Spinal cord (tissue), 10 donors: ENCODE measurements around the gene ACR. TPM values are rescaled to one million over a fixed set of nuclear protein-coding genes. Genes with fewer than 3 reads are reported as not detected.

Source experiments
- DNase-seq, 6 donors: peaks; one replicate each; pipeline versions ENCODE4 v3.0.0 to v3.0.0-alpha.2; 2013 to 2015; ENCODE audit warnings: low spot score in 6 of 6, low read depth in 4 of 6
- H3K27ac ChIP-seq: one replicate; pipeline ENCODE4 v1.5.1; 2013; ENCODE audit warnings: low read depth, low read length, control low read depth
- H3K27me3 ChIP-seq: one replicate; pipeline ENCODE4 v1.6.1; 2013; ENCODE audit warnings: low read length; ENCODE audit not compliant: control insufficient read depth, insufficient read depth
- H3K36me3 ChIP-seq: one replicate; pipeline ENCODE4 v1.6.1; 2013; ENCODE audit warnings: low read length; ENCODE audit not compliant: control insufficient read depth, insufficient read depth
- H3K4me1 ChIP-seq: one replicate; pipeline ENCODE4 v1.6.1; 2013; ENCODE audit warnings: low read length; ENCODE audit not compliant: control insufficient read depth, insufficient read depth
- H3K4me3 ChIP-seq: one replicate; pipeline ENCODE4 v1.5.1; 2013; ENCODE audit warnings: low read depth, low read length, control low read depth
- H3K9me3 ChIP-seq: one replicate; pipeline ENCODE4 v1.6.1; 2013; ENCODE audit warnings: low read length; ENCODE audit not compliant: control insufficient read depth, insufficient read depth
- WGBS: methylation state at CpG from one replicate; pipeline ENCODE4 v1.1.5; 2013; ENCODE audit warnings: missing lambda C conversion rate; ENCODE audit not compliant: insufficient coverage; 5-methylcytosine and 5-hydroxymethylcytosine counted together
- polyA plus RNA-seq, 2 donors: library from polyadenylated mRNA; unstranded; fragments of 120-200 nt; gene quantifications; one replicate each; pipeline ENCODE4 v1.2.1, GENCODE V29; 2013; ENCODE audit not compliant: insufficient read length in 2 of 2
- total RNA-seq, 2 donors: library from RNA; depleted of rRNA in 1 of 2; stranded (reverse); fragments of 120-200 nt in 1 of 2; fragments of >200 nt in 1 of 2; gene quantifications; one replicate each; pipeline versions ENCODE4 v1.2.3 to v1.2.4, GENCODE V29; 2013 to 2014
- donor health status: healthy.

The ACR gene
- total and polyA plus RNA-seq, 4 donors = 0.17 to 0.98 (median 0.70) TPM; not detected in 1

- no peaks in the 10 kb centered on the region for H3K9me3 ChIP-seq
- H3K4me3 ChIP-seq = no peak overlapping the region
- WGBS = 48% methylated on average over 50 of the region's 54 CpGs
- peaks cover 2% of the 10 kb centered on the region for H3K27me3 ChIP-seq
- H3K27ac ChIP-seq = no peak overlapping the region
- H3K36me3 ChIP-seq = peaks cover 62% of the 10 kb centered on the region
- H3K4me1 ChIP-seq = peaks cover 44% of the 10 kb centered on the region
- DNase-seq = no peak
Observed at GRCh38 chr22:50730013-50730891, 7.8 kb upstream of the ACR start.

- Histone ChIP-seq H3K4me1 (peaks cover 44% of the 10 kb centered on the region), H3K36me3 (peaks cover 53% of the 10 kb centered on the region), H3K4me3 (no peak overlapping the region), H3K27ac (no peak overlapping the region), H3K27me3 (peaks cover 2% of the 10 kb centered on the region), H3K9me3 (no peaks in the 10 kb centered on the region)
- DNase-seq = no peak
- WGBS = 40% methylated on average over 56 of the region's 76 CpGs
Observed at GRCh38 chr22:50730941-50731661, 6.9 kb upstream of the ACR start.

- 41% methylated on average over 24 of the region's 32 CpGs for WGBS
- no peak overlapping the region for H3K27ac ChIP-seq
- DNase-seq = peak in 1 of 6 donors; percentile 15
Observed at GRCh38 chr22:50731811-50732624, 6.0 kb upstream of the ACR start.

GRCh38 chr22:50732681-50733080 lies 5.3 kb upstream of the ACR start:
- DNase-seq = no peak
- WGBS = 89% methylated on average over 8 of the region's 12 CpGs
- Histone ChIP-seq H3K36me3 (peaks cover 39% of the 10 kb centered on the region), H3K4me1 (peaks cover 44% of the 10 kb centered on the region), H3K27me3 (peaks cover 2% of the 10 kb centered on the region), H3K9me3 (no peaks in the 10 kb centered on the region), H3K4me3 (no peak overlapping the region), H3K27ac (no peak overlapping the region)

More at GRCh38 chr22:50731811-50732624, 6.0 kb upstream of the ACR start:
- Histone ChIP-seq H3K9me3 (no peaks in the 10 kb centered on the region), H3K4me1 (peaks cover 44% of the 10 kb centered on the region), H3K4me3 (no peak overlapping the region), H3K36me3 (peaks cover 44% of the 10 kb centered on the region), H3K27me3 (peaks cover 2% of the 10 kb centered on the region)

GRCh38 chr22:50733521-50734342 lies 4.3 kb upstream of the ACR start:
- H3K4me3 ChIP-seq = no peak overlapping the region
- peak in 4 of 6 donors; percentile 7 to 75 (median 34) for DNase-seq
- 27% methylated on average over 18 of the region's 22 CpGs for whole genome bisulfite sequencing
- H3K4me1 ChIP-seq = peaks cover 36% of the 10 kb centered on the region
- peaks cover 2% of the 10 kb centered on the region for H3K27me3 ChIP-seq
- H3K9me3 ChIP-seq = no peaks in the 10 kb centered on the region
- peaks cover 28% of the 10 kb centered on the region for H3K36me3 ChIP-seq
- H3K27ac ChIP-seq = no peak overlapping the region

GRCh38 chr22:50734343-50734771 lies 3.6 kb upstream of the ACR start:
- peaks cover 36% of the 10 kb centered on the region for H3K4me1 ChIP-seq
- peaks cover 2% of the 10 kb centered on the region for H3K27me3 ChIP-seq
- H3K9me3 ChIP-seq = no peaks in the 10 kb centered on the region
- WGBS = 90% methylated on average over 8 of the region's 10 CpGs
- no peak overlapping the region for H3K27ac ChIP-seq
- no peak overlapping the region for H3K4me3 ChIP-seq
- H3K36me3 ChIP-seq = peaks cover 24% of the 10 kb centered on the region
- no peak for DNase-seq

GRCh38 chr22:50734986-50735738 lies 2.8 kb upstream of the ACR start:
- peaks cover 15% of the 10 kb centered on the region for H3K36me3 ChIP-seq
- WGBS = 89% methylated on average over 9 of the region's 13 CpGs
- no peak for DNase-seq
- H3K27ac ChIP-seq = no peak overlapping the region
- H3K27me3 ChIP-seq = peaks cover 2% of the 10 kb centered on the region
- no peaks in the 10 kb centered on the region for H3K9me3 ChIP-seq
- no peak overlapping the region for H3K4me3 ChIP-seq
- H3K4me1 ChIP-seq = peaks cover 34% of the 10 kb centered on the region

GRCh38 chr22:50735739-50736030 lies 2.3 kb upstream of the ACR start:
- Histone ChIP-seq H3K27ac (no peak overlapping the region), H3K4me1 (peaks cover 31% of the 10 kb centered on the region), H3K9me3 (no peaks in the 10 kb centered on the region), H3K4me3 (no peak overlapping the region), H3K27me3 (no peaks in the 10 kb centered on the region), H3K36me3 (peaks cover 11% of the 10 kb centered on the region)
- DNase-seq = no peak
- 71% methylated on average over 4 of the region's 6 CpGs for WGBS
